WI38 (cell line): ENCODE data around the gene SOST.

Source experiments
- H3K4me3 ChIP-seq: 2 replicates; pipeline ENCODE4 v1.5.1; 2011; ENCODE audit warnings: low read depth, mild to moderate bottlenecking, control low read depth, low read length
- TF ChIP-seq, protein P1 (sequence below): IDR thresholded peaks from 2 replicates; pipeline ENCODE4 v1.5.1; 2012; ENCODE audit warnings: low read depth, mild to moderate bottlenecking, control low read depth, low read length

SOST gene

DNA sequence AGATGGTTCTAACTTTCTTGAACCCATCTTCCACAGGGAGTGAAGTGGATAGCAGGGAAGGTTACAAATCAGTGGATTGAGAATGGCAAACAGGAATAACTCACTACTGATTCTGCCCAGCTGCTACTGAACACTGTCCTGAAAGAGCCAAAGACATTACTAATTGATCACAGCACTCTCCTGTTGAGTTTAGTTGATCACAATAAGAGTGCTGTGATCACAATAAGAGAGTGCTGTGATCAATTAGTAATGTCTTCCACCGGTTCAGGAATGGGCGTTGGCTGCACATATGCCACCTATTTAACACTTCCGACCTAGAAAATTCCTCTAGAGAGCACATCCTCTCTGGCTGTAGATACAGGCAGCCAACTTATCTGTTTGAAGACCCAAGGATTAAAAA is 33.0 kb upstream of the SOST start:
- TF ChIP-seq, protein P1, sequence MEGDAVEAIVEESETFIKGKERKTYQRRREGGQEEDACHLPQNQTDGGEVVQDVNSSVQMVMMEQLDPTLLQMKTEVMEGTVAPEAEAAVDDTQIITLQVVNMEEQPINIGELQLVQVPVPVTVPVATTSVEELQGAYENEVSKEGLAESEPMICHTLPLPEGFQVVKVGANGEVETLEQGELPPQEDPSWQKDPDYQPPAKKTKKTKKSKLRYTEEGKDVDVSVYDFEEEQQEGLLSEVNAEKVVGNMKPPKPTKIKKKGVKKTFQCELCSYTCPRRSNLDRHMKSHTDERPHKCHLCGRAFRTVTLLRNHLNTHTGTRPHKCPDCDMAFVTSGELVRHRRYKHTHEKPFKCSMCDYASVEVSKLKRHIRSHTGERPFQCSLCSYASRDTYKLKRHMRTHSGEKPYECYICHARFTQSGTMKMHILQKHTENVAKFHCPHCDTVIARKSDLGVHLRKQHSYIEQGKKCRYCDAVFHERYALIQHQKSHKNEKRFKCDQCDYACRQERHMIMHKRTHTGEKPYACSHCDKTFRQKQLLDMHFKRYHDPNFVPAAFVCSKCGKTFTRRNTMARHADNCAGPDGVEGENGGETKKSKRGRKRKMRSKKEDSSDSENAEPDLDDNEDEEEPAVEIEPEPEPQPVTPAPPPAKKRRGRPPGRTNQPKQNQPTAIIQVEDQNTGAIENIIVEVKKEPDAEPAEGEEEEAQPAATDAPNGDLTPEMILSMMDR, result no peak
- H3K4me3 ChIP-seq, result no peak overlapping the region

DNA sequence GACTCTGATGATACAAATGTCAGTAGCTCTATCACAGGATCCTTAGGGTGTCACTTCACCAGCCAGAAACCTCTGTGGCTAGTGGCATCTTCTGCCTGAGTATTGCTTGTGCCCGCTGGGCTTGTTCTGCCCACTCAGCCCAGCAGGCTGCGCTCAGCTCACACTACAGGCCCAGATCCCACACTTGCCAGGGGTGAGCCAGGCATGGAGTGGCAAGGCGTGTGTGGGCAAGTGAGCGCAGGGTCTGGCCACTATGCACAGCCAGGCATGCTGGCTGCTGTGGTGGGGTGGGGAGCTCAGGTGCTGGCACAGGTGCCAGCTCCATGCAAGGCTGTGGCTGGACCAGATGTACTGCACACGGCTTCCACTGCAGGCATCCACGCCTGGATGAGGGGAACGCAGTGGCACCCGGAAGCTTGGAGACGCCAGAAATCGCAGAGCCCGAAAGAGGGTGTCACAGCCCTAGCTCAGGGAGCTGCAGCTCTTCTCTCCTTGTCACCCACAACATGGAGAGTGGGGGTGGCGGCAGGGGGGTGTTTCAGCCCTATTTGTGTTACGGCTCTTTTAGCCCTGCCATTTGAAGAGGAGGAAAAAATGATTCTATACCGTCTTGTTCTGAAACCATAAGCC is 31.8 kb upstream of the SOST start:
- no peak overlapping the region for H3K4me3 ChIP-seq
- TF ChIP-seq, protein P1, result no peak

DNA sequence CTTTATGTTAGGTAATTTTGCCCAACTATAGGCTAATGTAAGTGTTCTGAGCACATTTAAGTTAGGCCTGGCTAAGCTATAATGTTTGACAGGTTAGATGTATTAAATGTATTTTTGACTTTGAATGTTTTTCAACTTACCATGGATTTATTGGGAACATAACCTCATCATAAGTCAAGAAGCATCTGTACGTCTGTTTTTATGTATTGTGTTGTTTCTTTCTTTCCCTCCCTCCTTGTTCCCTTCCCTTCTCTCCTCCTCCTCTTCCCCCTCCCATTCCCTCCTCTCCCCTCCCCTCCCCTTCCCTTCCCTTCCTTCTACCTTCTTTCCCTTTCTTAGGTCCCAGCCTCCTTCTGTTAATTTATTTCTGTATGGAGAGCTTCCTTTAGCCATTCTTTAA is 30.9 kb upstream of the SOST start:
- H3K4me3 ChIP-seq, result no peak overlapping the region
- TF ChIP-seq, protein P1, result no peak

DNA sequence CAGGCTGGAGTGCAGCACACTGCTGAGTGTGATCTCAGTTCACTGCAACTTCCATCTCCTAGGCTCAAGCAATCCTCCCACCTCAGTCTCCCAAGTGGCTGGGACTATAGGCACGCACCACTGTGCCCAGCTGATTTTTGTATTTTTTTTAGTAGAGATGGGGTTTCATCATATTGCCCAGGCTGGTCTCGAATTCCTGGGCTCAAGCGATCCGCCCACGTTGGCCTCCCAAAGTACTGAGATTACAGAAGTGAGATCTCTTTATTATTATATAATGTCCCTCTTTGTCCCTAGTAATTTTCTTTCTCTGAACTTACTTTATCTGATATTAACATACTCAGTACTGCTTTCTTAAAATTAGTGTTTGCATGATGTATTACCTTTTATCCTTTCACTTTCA is 29.9 kb upstream of the SOST start:
- no peak overlapping the region for H3K4me3 ChIP-seq
- TF ChIP-seq, protein P1, result no peak

DNA sequence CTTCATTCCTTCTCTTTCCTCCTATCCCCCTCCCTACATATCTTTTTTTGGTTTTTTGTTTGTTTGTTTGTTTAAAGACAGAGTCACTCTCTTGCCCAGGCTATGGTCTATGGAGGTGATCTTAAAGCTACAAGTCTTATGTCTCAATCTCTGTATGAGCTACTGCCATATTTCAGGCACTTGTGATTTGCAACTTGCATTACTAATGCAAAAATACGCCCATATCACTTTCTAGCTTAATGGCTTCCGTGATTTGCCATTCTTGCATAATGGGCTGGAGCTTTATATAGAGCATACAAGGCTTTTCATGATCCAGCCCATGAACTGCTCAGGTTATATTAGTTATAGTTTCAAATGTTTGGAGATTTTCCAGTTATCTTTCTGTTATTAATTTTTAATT is 29.1 kb upstream of the SOST start:
- H3K4me3 ChIP-seq, result no peak overlapping the region
- TF ChIP-seq, protein P1, result no peak

DNA sequence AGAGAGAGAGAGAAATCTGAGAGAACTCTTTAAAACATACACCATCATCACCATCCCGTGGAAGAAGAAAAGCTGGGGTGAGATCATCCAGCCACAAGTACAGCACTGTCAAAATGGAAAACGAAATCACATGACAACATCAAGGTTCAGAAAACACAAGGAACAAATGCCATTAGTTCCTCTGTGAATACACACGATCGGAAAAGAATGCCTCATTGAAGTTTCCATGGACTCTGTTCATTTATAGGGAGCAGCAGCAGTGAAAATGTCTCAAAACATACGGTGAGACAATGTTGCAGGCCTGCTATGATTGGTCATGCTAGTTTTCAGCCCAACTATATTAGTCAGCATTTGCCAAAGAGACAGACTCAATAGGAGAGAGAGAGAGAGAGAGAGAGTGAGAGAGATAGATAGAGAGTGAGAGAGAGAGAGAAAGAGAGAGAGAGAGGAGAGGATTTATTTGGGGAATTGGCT is 26.1 kb upstream of the SOST start:
- TF ChIP-seq, protein P1, result no peak
- H3K4me3 ChIP-seq, result no peak overlapping the region

DNA sequence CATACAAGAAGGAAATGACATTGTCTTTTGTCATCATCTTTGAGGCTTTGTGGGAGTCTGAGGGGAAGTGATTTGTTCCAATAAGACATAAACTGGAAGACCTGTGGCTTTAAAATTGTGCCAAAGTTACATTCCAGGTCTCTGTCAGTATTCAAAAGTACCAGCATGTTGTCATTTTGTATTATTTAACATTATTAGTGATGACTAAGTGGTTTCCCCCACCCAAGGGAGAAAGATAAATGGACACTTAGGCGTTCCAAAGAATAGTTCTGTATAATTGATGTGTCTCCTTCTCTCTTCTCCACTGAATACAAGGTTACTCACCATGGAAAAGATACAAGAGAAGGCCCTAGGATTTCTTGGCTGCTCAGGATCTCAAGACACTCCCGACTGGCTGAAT is 25.5 kb upstream of the SOST start:
- no peak overlapping the region for H3K4me3 ChIP-seq
- TF ChIP-seq, protein P1, result no peak
